GM18508 (cell line): ENCODE results near the gene DUSP28.

Experiments
- ATAC-seq: cut with Tn5 transposase; IDR thresholded peaks from one replicate; pipeline ENCODE4 v1.9.1; 2021; ENCODE audit warnings: moderate number of reproducible peaks; ENCODE audit not compliant: insufficient read depth, unreplicated experiment

Gene DUSP28

DNA sequence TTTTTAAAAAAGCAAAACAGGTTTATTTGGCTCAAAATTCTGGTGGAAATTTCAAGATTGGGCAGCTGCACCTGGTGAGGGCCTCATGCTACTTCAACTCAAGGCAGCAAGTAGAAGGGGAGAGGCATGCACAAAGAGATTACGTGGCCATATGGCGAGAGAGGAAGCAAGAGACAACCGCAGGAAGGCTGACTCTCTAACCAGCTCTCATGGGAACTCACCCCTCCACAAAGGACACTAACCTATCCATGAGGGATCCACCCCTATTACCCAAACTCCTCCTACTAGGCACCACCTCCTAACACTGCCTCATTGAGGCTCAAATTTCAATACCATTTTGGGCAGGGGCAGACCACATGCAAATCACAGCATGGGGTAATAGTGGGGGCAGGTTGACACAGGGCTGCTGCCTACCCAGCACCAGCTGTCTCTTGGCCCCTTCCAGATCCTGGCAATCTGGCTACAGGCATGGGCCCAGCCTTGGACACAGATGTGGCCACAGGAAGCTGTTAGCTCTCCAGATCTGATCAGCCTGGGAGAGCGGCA is 24.4 kb downstream of the DUSP28 start:
- peak; percentile 37 for ATAC-seq

DNA sequence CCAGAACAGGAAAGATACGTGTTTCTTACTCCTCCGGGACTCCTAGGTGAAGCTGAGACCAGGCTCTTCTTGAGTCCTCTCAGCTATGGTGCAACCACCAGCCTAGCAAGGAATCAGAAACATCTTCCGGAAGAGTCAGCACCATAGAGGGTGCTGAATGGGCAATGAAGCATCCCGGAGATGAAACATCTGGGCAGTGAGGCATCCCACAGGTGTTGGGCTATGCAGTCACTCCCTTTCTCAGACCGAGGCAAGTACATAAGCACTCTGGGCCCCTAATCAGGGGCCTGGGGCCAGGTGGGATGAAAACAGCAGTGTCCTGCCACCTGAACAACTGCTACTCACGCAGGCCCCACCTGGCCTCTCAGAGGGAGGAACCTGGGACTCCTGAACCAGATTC is 24.9 kb downstream of the DUSP28 start:
- ATAC-seq, result no peak

DNA sequence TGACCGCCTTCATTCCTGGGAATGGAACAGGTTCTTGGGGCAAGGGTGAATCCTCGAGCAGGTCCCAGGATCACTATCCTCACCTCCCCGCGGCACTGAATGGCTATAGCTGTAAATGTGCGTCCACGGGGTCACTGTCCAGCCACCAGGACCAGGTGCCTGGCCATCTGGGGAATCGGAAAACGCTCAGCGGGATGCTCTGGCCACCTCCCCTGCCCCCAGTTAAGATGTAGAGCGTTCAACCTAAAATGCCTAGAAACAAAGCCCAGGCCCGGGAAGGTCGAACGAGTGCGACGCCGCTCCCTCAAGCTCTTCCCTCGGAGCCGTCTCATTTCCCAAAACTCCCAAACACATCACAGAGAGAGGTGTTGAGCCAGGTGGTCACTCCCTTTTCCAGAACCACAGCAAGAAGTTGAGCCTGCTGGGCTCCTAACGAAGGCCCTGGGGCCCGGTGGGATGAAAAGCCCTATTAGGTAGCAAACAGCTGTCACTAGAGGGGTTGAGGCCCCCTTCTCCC is 25.6 kb downstream of the DUSP28 start:
- no peak for ATAC-seq

DNA sequence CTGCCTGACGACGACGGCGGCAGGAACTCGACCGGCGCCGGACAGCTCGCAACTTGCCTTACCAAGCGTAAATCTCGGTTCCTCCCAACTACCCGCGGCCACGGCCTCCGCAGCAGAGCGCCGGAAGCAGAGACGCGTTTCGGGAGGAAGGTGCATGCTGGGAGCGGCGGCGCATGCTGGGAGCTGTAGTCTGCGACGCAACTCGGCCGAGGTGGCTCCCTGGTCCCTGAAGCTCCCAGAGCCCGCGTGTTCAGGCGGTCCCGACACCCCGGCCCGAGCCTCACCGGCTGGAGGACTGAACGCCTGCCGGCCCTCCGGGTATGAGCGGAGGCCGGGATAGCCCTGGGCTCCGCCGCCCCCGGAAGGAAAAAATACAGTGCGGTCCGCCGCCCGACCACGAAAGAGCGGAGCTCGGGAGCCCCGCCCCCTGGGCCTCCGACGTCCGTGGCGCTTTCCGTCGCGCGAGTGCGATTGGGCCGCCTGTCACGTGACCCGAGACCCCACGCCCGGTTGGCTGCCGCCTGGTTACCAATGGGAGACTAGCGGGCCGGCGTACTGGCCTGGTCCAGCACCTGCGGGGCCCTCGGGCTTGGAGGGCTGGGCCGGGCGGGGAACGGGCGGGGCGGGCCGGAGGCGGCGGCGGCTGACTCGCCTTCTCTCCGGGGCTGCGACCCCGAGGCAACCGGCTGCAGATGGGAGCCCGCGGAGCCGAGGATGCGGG is 26.2 kb downstream of the DUSP28 start, which contains the start of gene CAPN10:
Gene CAPN10 (plus strand): TSS at position 537 of the 721 bp plus-strand sequence. CDS start 178 bp downstream, at position 715.
- ATAC-seq, result peak; percentile 39

DNA sequence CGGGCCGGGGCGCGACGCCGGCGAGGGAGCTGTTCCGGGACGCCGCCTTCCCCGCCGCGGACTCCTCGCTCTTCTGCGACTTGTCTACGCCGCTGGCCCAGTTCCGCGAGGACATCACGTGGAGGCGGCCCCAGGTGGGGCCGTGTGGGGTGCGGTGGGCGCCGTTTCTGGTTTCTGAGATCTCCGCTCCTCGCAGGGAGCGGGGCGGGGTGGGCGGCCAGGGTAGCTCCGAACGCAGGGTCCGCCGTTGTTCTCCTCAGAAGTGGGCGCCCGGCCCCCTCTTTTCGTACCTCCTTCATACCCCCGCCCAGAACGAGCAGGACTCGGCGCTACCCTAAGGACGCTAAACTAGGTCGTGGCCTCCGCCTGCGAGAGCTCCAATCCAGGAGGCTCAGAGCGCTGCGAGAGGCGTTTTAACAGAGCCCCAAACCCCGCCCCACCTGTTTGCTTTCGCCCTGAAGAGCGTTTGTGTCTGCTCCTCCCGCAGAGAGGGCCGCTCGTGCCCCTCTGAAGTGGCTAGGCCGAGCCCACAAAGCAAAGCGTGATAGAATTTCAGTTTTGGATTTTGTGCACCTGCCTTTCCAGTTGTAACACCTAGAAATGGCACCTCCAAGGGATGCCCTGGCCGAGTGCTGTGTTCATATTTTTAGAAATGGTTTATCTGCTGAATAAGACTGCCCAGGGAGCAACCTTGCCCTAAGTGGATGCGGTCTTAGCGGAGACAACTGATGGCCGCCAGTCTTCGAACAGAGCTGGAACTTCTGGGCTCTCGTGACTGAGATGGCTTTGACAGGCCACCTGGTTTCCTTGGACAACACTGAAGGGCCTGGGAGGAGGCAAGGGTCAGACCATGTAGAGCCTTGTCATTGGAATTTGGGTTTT is 27.0 kb downstream of the DUSP28 start:
- ATAC-seq, result peak; percentile 1

DNA sequence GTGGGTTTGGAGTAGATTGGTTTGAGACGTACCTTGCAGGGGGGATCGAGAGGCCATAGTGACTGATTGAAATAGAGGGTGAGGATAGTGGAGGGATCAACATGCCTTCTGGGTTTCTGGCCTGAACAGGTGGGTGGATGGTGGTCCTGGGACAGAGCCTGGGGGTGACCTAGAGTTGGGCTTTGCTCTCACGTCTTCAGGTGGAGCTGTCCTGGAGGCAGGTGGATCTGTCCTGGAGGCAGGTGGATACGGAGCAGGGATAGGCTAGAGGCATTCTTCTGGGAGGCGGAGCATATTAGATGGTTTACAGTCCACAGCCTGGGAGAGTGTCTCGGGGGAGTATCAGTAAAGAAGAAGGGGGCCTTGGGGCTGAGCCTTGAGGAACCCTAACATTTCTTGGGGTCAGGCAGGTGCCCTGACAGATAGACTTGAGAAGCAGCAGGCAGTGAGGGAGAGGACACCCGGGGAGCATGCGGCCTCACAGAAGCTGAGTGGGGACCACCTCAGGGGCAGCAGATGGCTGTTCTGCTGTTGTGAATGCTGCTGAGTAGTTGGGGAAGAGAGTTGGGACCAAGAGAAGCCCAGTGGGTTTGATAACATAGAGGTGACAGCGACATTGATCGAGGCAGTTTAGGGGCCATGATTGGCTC is 28.0 kb downstream of the DUSP28 start:
- no peak for ATAC-seq

DNA sequence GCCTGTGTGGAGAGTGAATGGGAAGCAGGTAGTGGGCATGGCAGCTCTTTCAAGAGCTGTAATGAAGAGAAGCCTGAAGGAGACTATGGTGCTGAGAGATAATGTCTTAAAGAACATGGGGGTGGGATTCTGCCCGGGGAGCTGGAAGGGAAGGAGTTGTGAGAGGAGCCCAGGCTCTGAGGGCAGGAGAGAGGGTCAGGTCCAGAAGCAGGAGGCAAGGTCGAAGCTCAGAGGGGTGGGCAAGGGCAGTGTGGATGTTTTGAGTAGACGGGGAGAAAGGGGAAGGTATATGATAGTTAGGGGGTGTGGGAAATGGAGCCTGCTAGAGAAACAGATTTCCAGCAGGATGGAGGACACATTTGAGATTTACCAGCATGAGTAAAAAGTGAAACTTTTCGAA is 28.5 kb downstream of the DUSP28 start:
- no peak for ATAC-seq

DNA sequence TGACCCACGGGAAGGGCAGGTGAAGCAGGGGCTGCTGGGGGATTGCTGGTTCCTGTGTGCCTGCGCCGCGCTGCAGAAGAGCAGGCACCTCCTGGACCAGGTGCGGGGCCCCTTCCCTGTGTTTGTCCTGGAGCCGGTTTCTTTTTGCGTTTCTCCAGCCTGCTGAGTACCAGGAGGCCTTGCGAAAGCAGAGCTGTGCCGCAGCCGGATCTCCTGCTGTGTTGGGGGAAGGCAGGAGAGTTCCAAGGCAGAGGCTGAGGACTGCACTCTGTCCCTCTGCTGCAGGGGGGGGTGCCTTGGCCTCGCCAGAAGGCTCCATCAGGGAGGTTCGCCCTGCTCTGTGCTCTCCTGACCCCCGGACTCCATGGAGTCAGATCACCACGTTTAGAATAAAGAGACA is 29.2 kb downstream of the DUSP28 start:
- no peak for ATAC-seq

DNA sequence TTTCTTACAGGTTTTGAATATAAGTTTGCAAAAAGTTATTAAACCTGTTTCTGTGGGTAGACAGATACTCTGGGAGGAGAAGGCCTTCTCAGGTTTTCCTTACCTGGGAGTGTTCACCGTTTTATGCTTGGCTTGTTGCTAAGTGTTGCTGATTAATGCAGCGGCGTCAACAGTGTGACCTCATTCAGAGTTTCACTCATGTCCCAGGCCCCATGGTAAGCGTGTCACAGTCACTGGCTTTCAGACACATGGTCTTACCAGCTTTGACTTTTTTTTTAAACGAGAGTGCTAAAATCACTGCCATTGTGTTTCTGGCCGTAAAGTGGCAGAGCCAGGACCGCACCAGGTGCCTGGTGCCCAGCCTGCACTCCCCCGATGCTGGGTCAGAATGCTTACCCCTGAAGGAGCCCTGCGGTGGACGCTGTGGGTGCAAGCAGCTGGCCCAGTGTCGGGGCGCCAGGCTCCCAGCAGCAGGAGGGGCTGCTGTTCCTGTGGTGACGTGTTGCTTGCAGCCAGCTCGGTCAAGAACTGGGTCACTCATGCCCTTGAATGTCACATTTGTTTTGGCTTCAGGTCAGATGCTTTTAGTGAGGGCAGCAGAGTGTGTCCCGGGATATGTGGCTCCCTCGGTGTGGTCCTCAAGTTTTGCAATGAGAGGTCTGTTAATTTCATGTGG is 29.8 kb downstream of the DUSP28 start:
- no peak for ATAC-seq

DNA sequence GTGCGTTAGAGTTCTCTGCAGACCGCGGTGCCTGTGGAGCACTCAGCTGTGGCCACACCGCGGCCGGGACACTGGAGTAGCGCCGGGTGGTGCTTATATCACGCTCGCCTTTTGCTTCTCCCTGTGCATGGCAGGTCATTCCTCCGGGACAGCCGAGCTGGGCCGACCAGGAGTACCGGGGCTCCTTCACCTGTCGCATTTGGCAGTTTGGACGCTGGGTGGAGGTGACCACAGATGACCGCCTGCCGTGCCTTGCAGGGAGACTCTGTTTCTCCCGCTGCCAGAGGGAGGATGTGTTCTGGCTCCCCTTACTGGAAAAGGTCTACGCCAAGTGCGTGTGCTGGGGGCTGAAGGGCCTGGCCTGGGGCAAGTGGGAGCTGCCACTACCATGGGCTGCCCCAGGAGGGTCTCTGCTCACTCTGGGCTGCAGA is 30.5 kb downstream of the DUSP28 start:
- no peak for ATAC-seq

DNA sequence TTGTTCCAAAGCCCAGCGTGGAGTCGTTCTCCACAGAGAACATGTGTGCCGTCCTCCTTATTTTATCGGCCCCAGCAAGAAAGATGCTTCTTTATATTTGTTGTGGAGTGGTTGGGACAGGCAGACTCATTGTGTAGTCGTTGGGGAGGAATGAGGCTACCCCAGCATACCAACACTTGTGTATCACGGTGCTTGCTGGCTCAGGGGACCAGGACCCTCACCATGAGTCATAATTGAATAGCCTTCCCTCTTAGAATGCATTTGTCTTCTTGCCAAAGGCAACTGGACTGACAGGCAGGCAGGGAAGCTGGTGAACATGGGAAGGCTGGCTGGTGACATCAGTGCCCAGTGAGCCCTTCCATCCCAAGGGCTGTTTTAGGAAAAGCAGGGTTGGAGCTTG is 31.1 kb downstream of the DUSP28 start:
- no peak for ATAC-seq

DNA sequence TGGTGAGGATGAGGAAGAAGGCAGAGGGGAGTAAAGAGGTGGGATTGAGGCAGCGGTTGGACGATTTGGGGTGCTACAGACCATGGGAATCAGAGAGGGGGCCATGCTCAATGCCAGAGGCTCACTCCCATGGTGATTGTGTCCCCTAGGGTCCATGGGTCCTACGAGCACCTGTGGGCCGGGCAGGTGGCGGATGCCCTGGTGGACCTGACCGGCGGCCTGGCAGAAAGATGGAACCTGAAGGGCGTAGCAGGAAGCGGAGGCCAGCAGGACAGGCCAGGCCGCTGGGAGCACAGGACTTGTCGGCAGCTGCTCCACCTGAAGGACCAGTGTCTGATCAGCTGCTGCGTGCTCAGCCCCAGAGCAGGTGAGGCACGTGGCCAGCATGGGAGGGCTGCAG is 31.6 kb downstream of the DUSP28 start:
- no peak for ATAC-seq

DNA sequence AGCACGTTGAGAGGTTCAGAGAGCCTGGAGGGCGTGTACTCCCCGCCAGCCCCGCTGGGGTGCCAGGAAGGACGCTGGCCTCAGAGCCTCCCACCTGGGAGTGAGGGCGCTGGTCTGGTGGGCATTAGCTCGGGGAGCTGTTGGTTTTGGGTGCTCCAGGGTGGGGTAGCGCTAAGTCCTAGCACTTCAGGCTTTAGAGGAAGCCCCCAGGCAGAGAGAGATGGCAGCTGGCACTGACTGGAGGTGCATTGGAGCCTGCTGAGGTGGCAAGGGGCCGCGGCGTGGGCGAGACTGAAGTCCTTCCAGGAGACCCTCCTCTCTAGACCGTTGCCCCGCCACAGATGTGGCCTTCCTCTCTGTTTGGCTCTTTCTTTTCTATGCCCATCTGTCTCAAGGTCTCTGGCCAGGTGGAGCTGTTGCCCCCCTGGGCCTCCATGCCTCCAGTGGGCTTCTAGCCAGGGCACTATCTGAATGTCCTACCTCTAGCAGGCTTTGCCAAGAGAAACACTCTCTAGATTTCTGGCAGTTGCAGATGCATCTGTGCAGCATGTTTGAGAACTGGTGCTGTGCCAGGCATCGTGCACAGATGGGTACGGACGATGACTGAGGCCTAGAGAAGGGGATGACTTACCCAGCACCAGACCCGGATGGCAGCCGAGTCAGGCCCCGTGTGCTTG is 33.0 kb downstream of the DUSP28 start:
- no peak for ATAC-seq

DNA sequence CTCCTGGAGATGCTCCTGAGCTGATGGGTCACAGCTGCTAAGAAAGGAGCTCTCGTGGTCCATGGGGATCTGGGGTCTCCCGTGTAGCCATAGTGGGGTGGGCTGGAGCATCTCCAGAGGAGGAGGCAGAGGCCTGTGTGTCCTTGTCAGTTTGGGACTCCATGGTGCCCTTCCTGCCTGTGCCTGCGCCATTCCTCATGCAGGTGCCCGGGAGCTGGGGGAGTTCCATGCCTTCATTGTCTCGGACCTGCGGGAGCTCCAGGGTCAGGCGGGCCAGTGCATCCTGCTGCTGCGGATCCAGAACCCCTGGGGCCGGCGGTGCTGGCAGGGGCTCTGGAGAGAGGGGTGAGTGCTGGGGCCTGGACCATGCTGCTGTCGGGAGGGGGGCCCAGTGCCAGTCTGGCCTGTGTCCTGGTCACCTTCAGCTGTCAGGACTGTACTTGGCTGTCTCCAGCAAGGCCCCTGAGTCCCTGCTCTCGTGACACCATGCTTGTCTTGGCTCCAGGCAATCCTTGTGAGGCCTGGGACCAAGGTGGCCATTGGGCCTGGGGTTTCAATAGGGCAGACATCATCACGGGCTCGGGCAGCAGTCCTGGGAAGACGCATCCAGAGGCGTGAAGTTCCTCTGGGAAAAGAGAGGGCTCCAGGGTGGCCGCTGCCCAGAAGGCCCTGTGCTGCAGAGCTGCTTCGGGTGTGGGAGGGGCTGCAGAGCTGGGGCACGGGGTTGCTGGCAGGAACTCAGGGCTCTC is 33.7 kb downstream of the DUSP28 start:
- ATAC-seq, result no peak

DNA sequence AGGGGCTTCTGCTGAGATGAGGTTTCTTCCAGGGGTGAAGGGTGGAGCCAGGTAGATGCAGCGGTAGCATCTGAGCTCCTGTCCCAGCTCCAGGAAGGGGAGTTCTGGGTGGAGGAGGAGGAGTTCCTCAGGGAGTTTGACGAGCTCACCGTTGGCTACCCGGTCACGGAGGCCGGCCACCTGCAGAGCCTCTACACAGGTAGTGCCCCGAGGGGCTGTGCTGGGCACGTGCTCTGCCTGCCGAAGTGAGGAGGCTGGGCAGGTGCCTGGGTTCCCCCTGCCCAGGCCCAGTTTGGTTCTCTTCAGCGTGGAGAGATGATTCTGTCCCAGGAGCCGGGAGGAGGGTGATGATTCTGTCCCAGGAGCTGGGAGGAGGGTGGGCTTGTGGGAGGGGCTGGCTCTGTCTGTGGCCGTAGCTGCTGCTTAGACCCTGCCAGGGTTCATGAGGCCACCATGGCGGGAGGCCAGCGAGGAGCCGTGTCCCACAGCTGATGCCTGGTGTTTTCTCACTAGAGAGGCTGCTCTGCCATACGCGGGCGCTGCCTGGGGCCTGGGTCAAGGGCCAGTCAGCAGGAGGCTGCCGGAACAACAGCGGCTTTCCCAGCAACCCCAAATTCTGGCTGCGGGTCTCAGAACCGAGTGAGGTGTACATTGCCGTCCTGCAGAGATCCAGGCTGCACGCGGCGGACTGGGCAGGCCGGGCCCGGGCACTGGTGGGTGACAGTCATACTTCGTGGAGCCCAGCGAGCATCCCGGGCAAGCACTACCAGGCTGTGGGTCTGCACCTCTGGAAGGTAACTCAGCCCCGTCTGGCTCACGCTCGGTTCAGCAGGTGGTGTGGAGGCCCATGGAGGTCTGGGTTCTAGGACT is 34.6 kb downstream of the DUSP28 start:
- ATAC-seq, result no peak

DNA sequence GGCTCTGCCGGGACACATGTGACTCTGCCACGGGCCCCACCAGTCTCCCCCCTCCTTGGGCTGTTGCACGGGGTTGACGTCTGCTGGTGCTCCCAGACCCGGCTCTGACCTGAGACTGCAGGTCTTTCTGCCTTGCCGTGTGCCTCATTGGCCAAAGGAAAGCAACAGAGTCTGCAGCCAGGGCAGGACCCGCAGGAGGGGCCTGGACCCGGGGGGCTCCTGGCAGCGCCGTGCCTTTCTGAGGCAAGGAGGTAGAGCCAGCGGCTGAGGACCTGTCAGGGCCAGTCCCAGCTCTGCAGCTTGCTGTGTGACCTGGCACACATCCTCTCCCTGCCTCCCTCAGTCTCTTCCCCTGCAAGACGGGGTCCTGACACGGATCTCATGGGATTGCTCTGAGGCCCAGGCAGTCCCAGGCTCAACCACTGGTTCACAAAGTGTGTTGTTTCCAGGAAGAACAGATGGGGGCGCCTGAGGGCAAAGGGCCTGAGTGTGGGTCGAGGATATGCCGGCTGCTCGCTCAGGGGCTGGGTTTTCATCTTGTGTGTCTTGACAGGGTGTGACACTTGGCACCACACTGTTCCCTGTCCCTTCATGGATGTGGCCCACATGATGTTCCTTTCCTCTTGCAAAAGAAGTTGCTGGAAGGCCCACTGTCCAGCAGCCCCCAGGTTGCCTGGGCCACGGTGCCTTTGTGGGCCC is 35.4 kb downstream of the DUSP28 start:
- ATAC-seq, result no peak

DNA sequence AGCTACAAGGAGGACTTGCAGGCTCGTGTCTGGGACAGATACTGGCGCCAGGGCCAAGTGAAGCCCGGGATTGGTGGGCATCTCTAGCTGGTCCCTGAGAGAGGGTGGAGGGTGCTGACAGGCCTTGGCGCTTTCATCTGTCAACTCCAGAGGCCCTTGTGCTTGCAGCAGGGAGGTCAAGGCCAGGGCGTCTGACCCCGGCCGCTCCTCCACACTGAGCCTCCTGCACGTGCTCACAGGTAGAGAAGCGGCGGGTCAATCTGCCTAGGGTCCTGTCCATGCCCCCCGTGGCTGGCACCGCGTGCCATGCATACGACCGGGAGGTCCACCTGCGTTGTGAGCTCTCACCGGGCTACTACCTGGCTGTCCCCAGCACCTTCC is 35.9 kb downstream of the DUSP28 start:
- ATAC-seq, result no peak
